Parathyroid adenoma (tissue), 2 donors: ENCODE data around the gene RBM33.

Experiments
- H2AFZ ChIP-seq: fragments of 300-600 bp; sonication (generic); one replicate; pipeline ENCODE4 v1.7.0; 2017; ENCODE audit warnings: antibody characterized with exemption, mild to moderate bottlenecking
- H3K27ac ChIP-seq: fragments of 300-600 bp; sonication (generic); one replicate; pipeline ENCODE4 v1.7.0; 2017
- H3K27me3 ChIP-seq: fragments of 300-600 bp; sonication (generic); one replicate; pipeline ENCODE4 v1.7.0; 2017; ENCODE audit warnings: low read length; ENCODE audit not compliant: control insufficient read depth, insufficient read depth
- H3K36me3 ChIP-seq: fragments of 300-600 bp; sonication (generic); one replicate; pipeline ENCODE4 v1.7.0; 2017; ENCODE audit warnings: low read length; ENCODE audit not compliant: control insufficient read depth, insufficient read depth
- H3K4me1 ChIP-seq: fragments of 300-600 bp; sonication (generic); one replicate; pipeline ENCODE4 v1.7.0; 2017; ENCODE audit warnings: control low read depth
- H3K4me2 ChIP-seq: fragments of 300-600 bp; sonication (generic); one replicate; pipeline ENCODE4 v1.7.0; 2017; ENCODE audit warnings: low read length
- H3K4me3 ChIP-seq: fragments of 300-600 bp; sonication (generic); one replicate; pipeline ENCODE4 v1.7.0; 2017; ENCODE audit warnings: low read depth, low read length
- H3K79me2 ChIP-seq: fragments of 300-600 bp; sonication (generic); one replicate; pipeline ENCODE4 v1.7.0; 2017; ENCODE audit warnings: control low read depth
- H3K9ac ChIP-seq: fragments of 300-600 bp; sonication (generic); one replicate; pipeline ENCODE4 v1.7.0; 2017; ENCODE audit warnings: mild to moderate bottlenecking
- H3K9me3 ChIP-seq: fragments of 300-600 bp; sonication (generic); one replicate; pipeline ENCODE4 v1.7.0; 2017; ENCODE audit warnings: low read length; ENCODE audit not compliant: control insufficient read depth
- CTCF ChIP-seq: fragments of 300-600 bp; sonication (generic); IDR thresholded peaks from one replicate; pipeline ENCODE4 v1.7.0; 2017; ENCODE audit warnings: antibody characterized with exemption, mild to moderate bottlenecking
- donor health status: primary hyperparathyroidism.

Gene RBM33

DNA sequence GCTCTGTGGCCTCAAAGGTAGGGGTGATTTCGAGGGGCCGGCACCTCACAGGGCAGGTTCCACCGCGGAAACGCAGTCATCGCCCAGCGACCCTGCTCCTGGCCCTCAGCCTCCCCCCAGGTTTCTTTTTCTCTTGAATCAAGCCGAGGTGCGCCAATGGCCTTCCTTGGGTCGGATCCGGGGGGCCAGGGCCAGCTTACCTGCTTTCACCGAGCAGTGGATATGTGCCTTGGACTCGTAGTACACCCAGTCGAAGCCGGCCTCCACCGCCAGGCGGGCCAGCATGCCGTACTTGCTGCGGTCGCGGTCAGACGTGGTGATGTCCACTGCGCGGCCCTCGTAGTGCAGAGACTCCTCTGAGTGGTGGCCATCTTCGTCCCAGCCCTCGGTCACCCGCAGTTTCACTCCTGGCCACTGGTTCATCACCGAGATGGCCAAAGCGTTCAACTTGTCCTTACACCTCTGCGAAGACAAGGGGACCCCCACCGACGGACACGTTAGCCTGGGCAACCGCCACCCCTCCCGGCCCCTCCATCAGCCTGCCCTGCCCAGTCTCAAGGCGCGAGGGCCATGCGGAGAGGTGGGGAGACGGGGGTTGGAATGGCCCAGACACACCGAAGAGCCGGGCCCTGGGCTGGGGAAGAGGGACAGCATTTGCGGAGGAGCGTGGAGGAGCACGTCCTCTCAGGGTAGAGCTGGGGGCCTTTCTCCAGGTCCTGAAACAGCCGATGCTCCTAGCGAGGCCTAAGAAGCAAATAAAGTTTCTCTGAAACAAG lies 161.8 kb downstream of the RBM33 start:
- Histone ChIP-seq H3K27me3 (peaks cover 7% of the 10 kb centered on the region), H3K27ac (no peak overlapping the region), H3K79me2 (no peaks in the 10 kb centered on the region), H3K36me3 (no peaks in the 10 kb centered on the region), H3K4me2 (peak overlapping the region; percentile 72), H3K4me1 (peaks cover 5% of the 10 kb centered on the region), H3K4me3 (peak overlapping the region; percentile 43), H2AFZ (peak overlapping the region; percentile 77), H3K9ac (no peak overlapping the region), H3K9me3 (no peaks in the 10 kb centered on the region)
- TF ChIP-seq CTCF, result no peak

- H3K9me3 ChIP-seq, result no peaks in the 10 kb centered on the region
- no peaks in the 10 kb centered on the region for H3K36me3 ChIP-seq
- no peak overlapping the region for H3K4me3 ChIP-seq
- peaks cover 7% of the 10 kb centered on the region for H3K27me3 ChIP-seq
- peaks cover 5% of the 10 kb centered on the region for H3K4me1 ChIP-seq
- TF ChIP-seq CTCF, result no peak
- H3K79me2 ChIP-seq, result no peaks in the 10 kb centered on the region
- H2AFZ ChIP-seq, result no peak overlapping the region
- H3K9ac ChIP-seq, result no peak overlapping the region
- H3K4me2 ChIP-seq, result no peak overlapping the region
- no peak overlapping the region for H3K27ac ChIP-seq
These were observed 162.7 kb downstream of the RBM33 start for GRCh38 chr7:155807065-155807671.

DNA sequence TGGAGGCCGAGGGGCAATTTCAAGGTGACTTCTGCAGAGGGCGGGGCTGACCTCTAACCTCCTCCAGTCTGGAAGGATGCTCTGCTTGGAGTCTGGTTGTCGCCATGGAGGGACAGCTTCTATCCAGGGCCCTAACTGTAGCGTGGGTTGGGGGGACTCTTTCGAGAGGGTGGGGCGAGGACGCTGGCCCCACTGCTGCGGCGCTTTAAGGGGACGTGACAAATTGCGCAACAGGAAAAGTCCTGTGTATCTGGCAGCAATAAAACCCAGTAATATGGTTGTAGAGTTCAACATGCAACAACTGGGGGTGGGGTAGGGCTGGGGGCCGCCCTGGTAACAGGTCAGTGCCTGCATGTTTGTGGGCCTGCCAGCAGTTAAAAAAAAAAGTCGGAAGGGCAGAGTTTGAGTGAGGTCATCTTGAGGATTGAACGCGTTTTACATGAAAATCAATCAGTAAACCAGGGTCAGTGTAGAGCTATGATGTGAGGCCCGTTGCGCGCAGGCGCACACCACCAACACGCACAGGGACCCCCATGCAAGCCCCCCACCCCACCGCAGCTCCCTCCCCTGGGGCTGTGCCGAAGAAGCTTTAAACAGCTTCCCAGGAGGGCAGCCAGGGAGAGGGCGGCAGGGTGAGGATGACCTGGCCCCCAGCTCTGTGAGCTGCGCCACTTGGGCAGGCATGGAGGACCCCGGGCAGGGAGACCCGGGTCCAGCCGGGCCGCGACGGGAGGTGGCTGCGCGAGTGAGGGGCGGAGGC lies 163.5 kb downstream of the RBM33 start:
- Histone ChIP-seq H2AFZ (no peak overlapping the region), H3K36me3 (no peaks in the 10 kb centered on the region), H3K4me1 (peaks cover 5% of the 10 kb centered on the region), H3K4me3 (no peak overlapping the region), H3K4me2 (no peak overlapping the region), H3K27ac (no peak overlapping the region), H3K79me2 (no peaks in the 10 kb centered on the region), H3K9ac (no peak overlapping the region), H3K9me3 (no peaks in the 10 kb centered on the region), H3K27me3 (peaks cover 7% of the 10 kb centered on the region)
- no peak for TF ChIP-seq CTCF

DNA sequence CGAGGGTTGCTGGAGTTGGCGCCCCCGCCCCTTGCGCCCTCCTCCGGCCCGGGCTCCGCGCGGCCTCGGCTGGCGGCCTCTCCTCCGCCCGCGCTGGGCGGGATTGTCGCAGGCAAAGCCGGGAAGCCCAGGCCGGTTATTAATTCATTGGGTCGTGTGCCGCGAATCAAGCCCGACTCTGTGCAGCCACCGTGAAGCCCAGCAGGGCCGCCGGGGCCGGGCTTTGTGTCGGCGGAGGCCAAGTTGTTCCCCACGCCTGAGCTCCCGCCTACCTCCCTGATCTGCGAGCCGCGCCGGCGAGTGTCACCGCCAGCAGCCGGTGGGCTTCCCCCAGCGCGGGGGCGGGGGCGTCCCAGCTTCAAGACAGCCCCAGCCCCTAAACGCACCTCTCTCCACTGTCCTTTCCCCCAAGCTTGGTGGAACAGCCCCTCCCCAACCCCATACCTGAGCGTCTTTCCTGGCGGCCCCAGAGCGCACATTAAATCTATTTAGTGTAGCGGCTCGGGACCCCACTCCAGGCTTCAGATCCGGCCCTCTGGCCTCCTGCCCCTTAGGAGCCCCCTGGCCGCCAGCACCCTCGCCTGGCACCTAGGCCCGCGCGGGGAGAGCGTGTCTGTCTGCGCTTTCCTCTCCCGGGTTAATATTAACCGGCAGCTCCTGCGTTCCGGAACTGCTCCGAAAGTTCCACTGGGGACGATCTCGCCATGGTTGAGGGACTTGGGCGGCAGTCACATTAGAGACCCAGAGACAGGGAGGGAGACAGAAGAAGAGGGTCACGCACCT lies 164.3 kb downstream of the RBM33 start:
- H3K9me3 ChIP-seq, result no peaks in the 10 kb centered on the region
- no peak for TF ChIP-seq CTCF
- peak overlapping the region; percentile 26 for H3K4me2 ChIP-seq
- H3K9ac ChIP-seq, result no peak overlapping the region
- peaks cover 7% of the 10 kb centered on the region for H3K27me3 ChIP-seq
- H3K4me3 ChIP-seq, result no peak overlapping the region
- no peak overlapping the region for H3K27ac ChIP-seq
- no peaks in the 10 kb centered on the region for H3K79me2 ChIP-seq
- H3K4me1 ChIP-seq, result peaks cover 4% of the 10 kb centered on the region
- no peaks in the 10 kb centered on the region for H3K36me3 ChIP-seq
- no peak overlapping the region for H2AFZ ChIP-seq
